ENCODE data around the gene SMIM5.

The SMIM5 gene

GRCh38 chr17:75611851-75612429 lies 21.3 kb upstream of the SMIM5 start:
- no peak overlapping the region for H3K27ac Mint-ChIP-seq

GRCh38 chr17:75612906-75613626 lies 20.2 kb upstream of the SMIM5 start:
- Mint-ChIP-seq H3K4me1 (ENCODE audit: low read depth in 2 of 2) (no peaks in the 10 kb centered on the region), H3K27me3 (no peaks in the 10 kb centered on the region), H3K4me3 (no peak overlapping the region), H3K36me3 (ENCODE audit: insufficient read depth) (peaks cover 4% of the 10 kb centered on the region), H3K9me3 (no peaks in the 10 kb centered on the region), H3K27ac (no peak overlapping the region)
- DNase-seq (no peak), ATAC-seq (replicated peaks) (no peak)

More at GRCh38 chr17:75611851-75612429, 21.3 kb upstream of the SMIM5 start:
- no peak overlapping the region for H3K4me3 Mint-ChIP-seq
- H3K27me3 Mint-ChIP-seq, result no peaks in the 10 kb centered on the region
- ATAC-seq (replicated peaks) (no peak), DNase-seq (no peak)
- H3K36me3 Mint-ChIP-seq (ENCODE audit: insufficient read depth), result peaks cover 4% of the 10 kb centered on the region
- no peaks in the 10 kb centered on the region for H3K9me3 Mint-ChIP-seq
- H3K4me1 Mint-ChIP-seq (ENCODE audit: low read depth in 2 of 2), result no peaks in the 10 kb centered on the region

GRCh38 chr17:75614006-75614405 lies 19.2 kb upstream of the SMIM5 start:
- Mint-ChIP-seq H3K4me3 (no peak overlapping the region), H3K27ac (no peak overlapping the region), H3K9me3 (no peaks in the 10 kb centered on the region), H3K4me1 (ENCODE audit: low read depth in 2 of 2) (no peaks in the 10 kb centered on the region), H3K27me3 (no peaks in the 10 kb centered on the region), H3K36me3 (ENCODE audit: insufficient read depth) (peaks cover 4% of the 10 kb centered on the region)
- ATAC-seq (replicated peaks) (no peak), DNase-seq (no peak)

- no peak for DNase-seq
- Mint-ChIP-seq H3K36me3 (ENCODE audit: insufficient read depth) (peaks cover 4% of the 10 kb centered on the region), H3K4me3 (no peak overlapping the region), H3K27me3 (no peaks in the 10 kb centered on the region), H3K9me3 (no peaks in the 10 kb centered on the region), H3K4me1 (ENCODE audit: low read depth in 2 of 2) (no peaks in the 10 kb centered on the region), H3K27ac (no peak overlapping the region)
- ATAC-seq (replicated peaks), result no peak
These were observed 18.5 kb upstream of the SMIM5 start for GRCh38 chr17:75614556-75615270.

- H3K4me1 Mint-ChIP-seq (ENCODE audit: low read depth in 2 of 2), result no peaks in the 10 kb centered on the region
These were observed 17.9 kb upstream of the SMIM5 start for GRCh38 chr17:75615301-75615700.

GRCh38 chr17:75616521-75617122 lies 16.6 kb upstream of the SMIM5 start:
- Mint-ChIP-seq H3K27ac (no peak overlapping the region), H3K4me3 (no peak overlapping the region), H3K27me3 (no peaks in the 10 kb centered on the region), H3K9me3 (no peaks in the 10 kb centered on the region), H3K4me1 (ENCODE audit: low read depth in 2 of 2) (peaks cover 0 to 2% of the 10 kb centered on the region in 2 donors), H3K36me3 (ENCODE audit: insufficient read depth) (peaks cover 4% of the 10 kb centered on the region)
- ATAC-seq (replicated peaks) (no peak), DNase-seq (no peak)

More at GRCh38 chr17:75615301-75615700, 17.9 kb upstream of the SMIM5 start:
- Mint-ChIP-seq H3K27ac (no peak overlapping the region), H3K27me3 (no peaks in the 10 kb centered on the region), H3K4me3 (no peak overlapping the region), H3K9me3 (no peaks in the 10 kb centered on the region), H3K36me3 (ENCODE audit: insufficient read depth) (peaks cover 4% of the 10 kb centered on the region)
- no peak for DNase-seq
- ATAC-seq (replicated peaks), result no peak

GRCh38 chr17:75617218-75617617 lies 16.0 kb upstream of the SMIM5 start:
- no peaks in the 10 kb centered on the region for H3K9me3 Mint-ChIP-seq
- no peak overlapping the region for H3K4me3 Mint-ChIP-seq
- no peak for DNase-seq
- peaks cover 4% of the 10 kb centered on the region for H3K36me3 Mint-ChIP-seq (ENCODE audit: insufficient read depth)
- ATAC-seq (replicated peaks), result no peak
- no peak overlapping the region for H3K27ac Mint-ChIP-seq
- no peaks in the 10 kb centered on the region for H3K27me3 Mint-ChIP-seq
- H3K4me1 Mint-ChIP-seq (ENCODE audit: low read depth in 2 of 2), result peaks cover 0 to 2% of the 10 kb centered on the region in 2 donors

GRCh38 chr17:75617675-75618074 lies 15.6 kb upstream of the SMIM5 start:
- peaks cover 0 to 2% of the 10 kb centered on the region in 2 donors for H3K4me1 Mint-ChIP-seq (ENCODE audit: low read depth in 2 of 2)
- no peak overlapping the region for H3K27ac Mint-ChIP-seq
- H3K36me3 Mint-ChIP-seq (ENCODE audit: insufficient read depth), result peaks cover 3% of the 10 kb centered on the region
- DNase-seq (no peak), ATAC-seq (replicated peaks) (no peak)
- no peak overlapping the region for H3K4me3 Mint-ChIP-seq
- no peaks in the 10 kb centered on the region for H3K9me3 Mint-ChIP-seq
- no peaks in the 10 kb centered on the region for H3K27me3 Mint-ChIP-seq

GRCh38 chr17:75619506-75620431 lies 13.5 kb upstream of the SMIM5 start:
- peaks cover 6% of the 10 kb centered on the region for H3K36me3 Mint-ChIP-seq (ENCODE audit: insufficient read depth)
- DNase-seq (no peak), ATAC-seq (replicated peaks) (no peak)
- H3K27me3 Mint-ChIP-seq, result no peaks in the 10 kb centered on the region
- no peak overlapping the region for H3K4me3 Mint-ChIP-seq
- H3K27ac Mint-ChIP-seq, result no peak overlapping the region
- H3K4me1 Mint-ChIP-seq (ENCODE audit: low read depth in 2 of 2), result peaks cover 0 to 2% of the 10 kb centered on the region in 2 donors
- H3K9me3 Mint-ChIP-seq, result no peaks in the 10 kb centered on the region

- Mint-ChIP-seq H3K9me3 (no peaks in the 10 kb centered on the region), H3K4me3 (no peak overlapping the region), H3K4me1 (ENCODE audit: low read depth in 2 of 2) (peaks cover 0 to 2% of the 10 kb centered on the region in 2 donors), H3K36me3 (ENCODE audit: insufficient read depth) (peaks cover 6% of the 10 kb centered on the region), H3K27me3 (no peaks in the 10 kb centered on the region), H3K27ac (no peak overlapping the region)
- no peak for ATAC-seq (replicated peaks)
- DNase-seq, result no peak
These were observed 11.7 kb upstream of the SMIM5 start for GRCh38 chr17:75621489-75621888.

GRCh38 chr17:75622076-75622475 lies 11.2 kb upstream of the SMIM5 start:
- Mint-ChIP-seq H3K27me3 (no peaks in the 10 kb centered on the region), H3K9me3 (no peaks in the 10 kb centered on the region), H3K36me3 (ENCODE audit: insufficient read depth) (peaks cover 6% of the 10 kb centered on the region), H3K4me3 (no peak overlapping the region), H3K4me1 (ENCODE audit: low read depth in 2 of 2) (peaks cover 0 to 2% of the 10 kb centered on the region in 2 donors), H3K27ac (no peak overlapping the region)
- DNase-seq (no peak), ATAC-seq (replicated peaks) (no peak)

- no peaks in the 10 kb centered on the region for H3K27me3 Mint-ChIP-seq
- H3K27ac Mint-ChIP-seq, result peak overlapping the region in 1 of 2 donors; percentile 64
- peaks cover 0 to 2% of the 10 kb centered on the region in 2 donors for H3K4me1 Mint-ChIP-seq (ENCODE audit: low read depth in 2 of 2)
- H3K4me3 Mint-ChIP-seq, result no peak overlapping the region
- no peaks in the 10 kb centered on the region for H3K9me3 Mint-ChIP-seq
- no peak for DNase-seq
- ATAC-seq (replicated peaks), result no peak
- H3K36me3 Mint-ChIP-seq (ENCODE audit: insufficient read depth), result peaks cover 6% of the 10 kb centered on the region
These were observed 10.4 kb upstream of the SMIM5 start for GRCh38 chr17:75622771-75623273.
